ENCODE data around the gene EPB41L4A.

The EPB41L4A gene

DNA sequence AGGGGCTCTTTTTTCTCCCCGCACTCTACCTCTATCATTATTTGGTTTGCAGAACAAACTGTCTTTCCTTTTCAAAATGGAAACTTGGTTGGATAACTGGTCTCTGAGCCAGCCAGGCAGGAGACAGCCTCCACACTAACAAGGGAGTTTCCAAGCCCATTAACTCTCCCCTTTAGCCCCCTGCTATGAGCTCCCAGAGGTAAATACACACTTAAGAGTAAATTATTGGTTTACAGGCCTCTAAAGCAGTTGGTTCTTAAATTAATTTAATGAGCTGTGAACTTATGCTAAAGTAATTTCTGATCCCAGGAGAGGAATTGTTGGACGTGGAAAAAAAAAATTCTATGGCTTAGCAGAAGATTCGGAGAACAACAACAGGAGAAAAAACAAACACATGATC, 30.3 kb downstream of the EPB41L4A start:
- Mint-ChIP-seq H3K9me3 (no peaks in the 10 kb centered on the region), H3K27me3 (peaks cover 32% of the 10 kb centered on the region), H3K36me3 (ENCODE audit: insufficient read depth) (no peaks in the 10 kb centered on the region), H3K4me3 (no peak overlapping the region), H3K27ac (ENCODE audit: low read depth) (no peak overlapping the region), H3K4me1 (no peaks in the 10 kb centered on the region)
- ATAC-seq (replicated peaks; ENCODE audit: extremely low read depth, poor library complexity, severe bottlenecking) = no peak
- DNase-seq (ENCODE audit: low spot score in 2 of 2) = no peak

- H3K4me1 Mint-ChIP-seq = no peaks in the 10 kb centered on the region
- no peak overlapping the region for H3K4me3 Mint-ChIP-seq
- H3K27ac Mint-ChIP-seq (ENCODE audit: low read depth) = no peak overlapping the region
- H3K9me3 Mint-ChIP-seq = no peaks in the 10 kb centered on the region
- DNase-seq (ENCODE audit: low spot score in 2 of 2) = no peak
- no peak for ATAC-seq (replicated peaks; ENCODE audit: extremely low read depth, poor library complexity, severe bottlenecking)
- H3K27me3 Mint-ChIP-seq = peaks cover 32% of the 10 kb centered on the region
- no peaks in the 10 kb centered on the region for H3K36me3 Mint-ChIP-seq (ENCODE audit: insufficient read depth)
Observed at GRCh38 chr5:112388074-112388473, 31.0 kb downstream of the EPB41L4A start.

DNA sequence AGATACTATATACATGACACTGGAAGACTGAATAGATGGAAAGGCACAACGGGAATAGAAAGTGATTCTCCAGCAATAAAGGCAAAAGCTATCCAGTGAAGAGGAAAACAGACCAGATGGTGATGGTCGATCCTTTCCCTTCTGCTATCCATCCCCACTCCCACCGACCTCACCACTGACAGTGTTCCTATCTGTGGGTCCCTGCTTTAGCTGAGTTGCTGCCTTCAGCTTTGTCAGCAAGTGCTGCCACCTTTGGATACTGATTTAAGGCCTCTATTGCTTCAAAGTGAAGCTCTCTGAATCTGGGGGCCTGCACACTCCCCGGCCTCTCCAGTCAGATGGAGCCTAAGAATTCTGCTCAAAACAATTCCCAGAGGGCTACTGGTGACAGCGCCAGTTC, 32.3 kb downstream of the EPB41L4A start:
- ATAC-seq (replicated peaks; ENCODE audit: extremely low read depth, poor library complexity, severe bottlenecking) (no peak), DNase-seq (ENCODE audit: low spot score in 2 of 2) (no peak)
- Mint-ChIP-seq H3K27me3 (peaks cover 26% of the 10 kb centered on the region), H3K4me3 (no peak overlapping the region), H3K27ac (ENCODE audit: low read depth) (no peak overlapping the region), H3K4me1 (no peaks in the 10 kb centered on the region), H3K36me3 (ENCODE audit: insufficient read depth) (no peaks in the 10 kb centered on the region), H3K9me3 (no peaks in the 10 kb centered on the region)

GRCh38 chr5:112385969-112386368, 33.1 kb downstream of the EPB41L4A start:
- Mint-ChIP-seq H3K4me1 (no peaks in the 10 kb centered on the region), H3K27ac (ENCODE audit: low read depth) (no peak overlapping the region), H3K27me3 (peaks cover 26% of the 10 kb centered on the region), H3K9me3 (no peaks in the 10 kb centered on the region), H3K4me3 (no peak overlapping the region), H3K36me3 (ENCODE audit: insufficient read depth) (no peaks in the 10 kb centered on the region)
- no peak for DNase-seq (ENCODE audit: low spot score in 2 of 2)
- no peak for ATAC-seq (replicated peaks; ENCODE audit: extremely low read depth, poor library complexity, severe bottlenecking)

DNA sequence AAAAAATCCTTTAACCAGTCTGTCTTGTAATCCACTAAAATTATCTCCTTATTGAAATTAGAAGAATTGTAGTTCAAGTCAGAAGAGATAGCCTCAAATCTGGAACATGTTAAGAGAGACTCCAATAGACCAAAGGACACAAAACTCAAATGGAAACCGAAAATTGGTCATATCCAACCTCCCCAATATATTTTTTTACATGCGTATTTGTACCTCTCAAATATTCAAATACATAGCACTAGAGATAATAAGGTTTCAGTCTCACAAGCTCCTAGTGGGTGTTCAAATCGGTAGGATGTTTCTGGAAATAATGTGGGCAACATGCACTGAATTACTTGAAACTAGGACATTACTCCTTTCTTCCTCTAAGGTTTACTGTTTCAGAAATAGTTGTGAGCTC, 33.5 kb downstream of the EPB41L4A start:
- no peak for DNase-seq (ENCODE audit: low spot score in 2 of 2)
- Mint-ChIP-seq H3K4me3 (no peak overlapping the region), H3K9me3 (no peaks in the 10 kb centered on the region), H3K4me1 (no peaks in the 10 kb centered on the region), H3K27me3 (peaks cover 26% of the 10 kb centered on the region), H3K27ac (ENCODE audit: low read depth) (no peak overlapping the region), H3K36me3 (ENCODE audit: insufficient read depth) (no peaks in the 10 kb centered on the region)
- ATAC-seq (replicated peaks; ENCODE audit: extremely low read depth, poor library complexity, severe bottlenecking) = no peak

GRCh38 chr5:112384523-112384922, 34.6 kb downstream of the EPB41L4A start:
- Mint-ChIP-seq H3K36me3 (ENCODE audit: insufficient read depth) (no peaks in the 10 kb centered on the region), H3K4me1 (no peaks in the 10 kb centered on the region), H3K9me3 (no peaks in the 10 kb centered on the region)

DNA sequence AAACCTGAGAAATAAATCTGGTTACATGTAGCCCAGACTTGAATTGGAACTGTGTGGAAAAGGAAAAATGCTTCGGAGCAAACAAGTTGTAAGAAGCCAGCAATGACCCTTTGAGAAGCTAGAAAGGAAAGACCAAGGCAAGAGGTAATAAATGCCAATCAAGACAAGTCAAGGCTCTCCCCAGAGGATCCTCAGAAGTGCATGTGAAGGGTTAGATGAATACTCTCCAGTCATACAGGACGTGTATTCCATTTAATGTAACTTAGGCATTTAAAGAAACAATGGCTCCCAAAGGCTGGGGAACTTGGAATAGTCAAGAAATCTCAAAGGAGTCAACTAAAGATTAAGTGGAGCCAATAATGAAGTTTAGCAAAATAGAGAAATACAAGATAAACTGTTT, 36.2 kb downstream of the EPB41L4A start:
- Mint-ChIP-seq H3K27me3 (peaks cover 21% of the 10 kb centered on the region), H3K9me3 (no peaks in the 10 kb centered on the region), H3K36me3 (ENCODE audit: insufficient read depth) (no peaks in the 10 kb centered on the region), H3K4me1 (no peaks in the 10 kb centered on the region), H3K4me3 (no peak overlapping the region), H3K27ac (ENCODE audit: low read depth) (no peak overlapping the region)
- ATAC-seq (replicated peaks; ENCODE audit: extremely low read depth, poor library complexity, severe bottlenecking) = no peak
- no peak for DNase-seq (ENCODE audit: low spot score in 2 of 2)

More at GRCh38 chr5:112384523-112384922, 34.6 kb downstream of the EPB41L4A start:
- no peak for ATAC-seq (replicated peaks; ENCODE audit: extremely low read depth, poor library complexity, severe bottlenecking)
- Mint-ChIP-seq H3K4me3 (no peak overlapping the region), H3K27me3 (peaks cover 20% of the 10 kb centered on the region), H3K27ac (ENCODE audit: low read depth) (no peak overlapping the region)
- no peak for DNase-seq (ENCODE audit: low spot score in 2 of 2)

DNA sequence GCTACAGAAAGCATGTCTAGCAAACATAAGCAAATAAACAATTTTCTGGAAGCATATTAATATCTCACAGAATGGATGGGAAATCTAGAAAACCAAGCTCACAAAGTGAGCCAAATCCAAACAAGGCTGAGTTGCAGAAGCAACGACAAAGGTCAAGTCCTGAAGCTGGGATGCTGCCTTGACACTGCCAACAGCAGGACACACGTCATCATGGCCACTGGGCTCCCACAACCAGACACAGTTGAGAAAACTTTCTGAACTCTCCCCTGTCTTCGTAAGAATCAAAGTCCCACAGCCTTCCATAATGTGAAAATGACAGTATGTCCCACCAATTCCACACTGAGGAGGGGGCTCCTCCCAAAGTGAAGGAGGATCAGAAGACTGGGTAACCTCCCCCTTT, 37.6 kb downstream of the EPB41L4A start:
- H3K4me3 Mint-ChIP-seq = no peak overlapping the region
- no peak for ATAC-seq (replicated peaks; ENCODE audit: extremely low read depth, poor library complexity, severe bottlenecking)
- peaks cover 28% of the 10 kb centered on the region for H3K27me3 Mint-ChIP-seq
- H3K4me1 Mint-ChIP-seq = no peaks in the 10 kb centered on the region
- no peak overlapping the region for H3K27ac Mint-ChIP-seq (ENCODE audit: low read depth)
- no peaks in the 10 kb centered on the region for H3K9me3 Mint-ChIP-seq
- H3K36me3 Mint-ChIP-seq (ENCODE audit: insufficient read depth) = no peaks in the 10 kb centered on the region
- DNase-seq (ENCODE audit: low spot score in 2 of 2) = no peak

- no peak for DNase-seq (ENCODE audit: low spot score in 2 of 2)
- H3K9me3 Mint-ChIP-seq = no peaks in the 10 kb centered on the region
- no peak overlapping the region for H3K4me3 Mint-ChIP-seq
- H3K27ac Mint-ChIP-seq (ENCODE audit: low read depth) = no peak overlapping the region
- H3K27me3 Mint-ChIP-seq = peaks cover 38% of the 10 kb centered on the region
- no peak for ATAC-seq (replicated peaks; ENCODE audit: extremely low read depth, poor library complexity, severe bottlenecking)
- no peaks in the 10 kb centered on the region for H3K36me3 Mint-ChIP-seq (ENCODE audit: insufficient read depth)
- no peaks in the 10 kb centered on the region for H3K4me1 Mint-ChIP-seq
Observed at GRCh38 chr5:112379542-112380325, 39.3 kb downstream of the EPB41L4A start.

DNA sequence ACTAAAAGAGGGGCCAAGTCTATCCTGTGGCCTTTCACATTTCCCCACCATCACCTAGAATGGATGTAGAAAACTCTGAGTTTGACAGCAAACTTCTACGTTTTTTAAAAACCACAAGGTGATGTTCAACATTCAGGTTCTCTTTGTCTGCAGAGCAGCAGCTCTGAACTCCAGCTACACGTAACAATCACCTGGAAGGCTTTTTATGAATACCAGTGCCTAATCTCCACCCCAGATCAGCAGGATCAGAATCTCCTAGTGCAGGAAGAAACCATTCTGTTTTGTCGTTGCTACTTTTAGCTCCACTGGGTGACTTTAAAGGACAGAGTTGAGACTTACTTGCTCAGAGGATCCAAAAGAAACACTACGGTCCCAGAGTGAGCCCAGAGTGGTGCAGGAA, 44.3 kb downstream of the EPB41L4A start:
- H3K27ac Mint-ChIP-seq (ENCODE audit: low read depth) = no peak overlapping the region
- H3K27me3 Mint-ChIP-seq = peaks cover 39% of the 10 kb centered on the region
- no peak for ATAC-seq (replicated peaks; ENCODE audit: extremely low read depth, poor library complexity, severe bottlenecking)

DNA sequence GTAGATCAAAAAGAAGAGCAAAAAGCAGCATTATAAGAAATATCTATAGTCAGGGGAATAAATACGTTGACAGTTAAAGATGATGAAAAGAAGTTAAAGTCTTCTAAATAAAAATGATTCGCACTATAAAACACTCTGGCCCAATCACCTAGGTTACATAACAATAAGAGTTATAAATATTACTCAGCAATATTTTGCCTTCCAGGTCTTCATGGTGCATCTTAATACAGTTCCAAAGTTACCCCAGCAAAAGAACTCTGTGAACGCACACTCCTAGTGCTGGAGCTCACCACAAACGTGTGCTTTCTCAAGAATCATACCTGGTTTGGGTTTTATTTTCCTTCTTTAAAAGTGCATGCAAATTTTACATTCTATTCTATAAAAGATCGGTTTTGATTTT, 44.7 kb downstream of the EPB41L4A start:
- Mint-ChIP-seq H3K9me3 (no peaks in the 10 kb centered on the region), H3K4me3 (no peak overlapping the region), H3K27ac (ENCODE audit: low read depth) (no peak overlapping the region), H3K36me3 (ENCODE audit: insufficient read depth) (no peaks in the 10 kb centered on the region), H3K4me1 (no peaks in the 10 kb centered on the region), H3K27me3 (peaks cover 39% of the 10 kb centered on the region)
- ATAC-seq (replicated peaks; ENCODE audit: extremely low read depth, poor library complexity, severe bottlenecking) = no peak
- no peak for DNase-seq (ENCODE audit: low spot score in 2 of 2)

More for the DNA sequence above, 44.3 kb downstream of the EPB41L4A start:
- no peaks in the 10 kb centered on the region for H3K9me3 Mint-ChIP-seq
- no peaks in the 10 kb centered on the region for H3K4me1 Mint-ChIP-seq
- H3K36me3 Mint-ChIP-seq (ENCODE audit: insufficient read depth) = no peaks in the 10 kb centered on the region
- DNase-seq (ENCODE audit: low spot score in 2 of 2) = no peak
- H3K4me3 Mint-ChIP-seq = no peak overlapping the region

DNA sequence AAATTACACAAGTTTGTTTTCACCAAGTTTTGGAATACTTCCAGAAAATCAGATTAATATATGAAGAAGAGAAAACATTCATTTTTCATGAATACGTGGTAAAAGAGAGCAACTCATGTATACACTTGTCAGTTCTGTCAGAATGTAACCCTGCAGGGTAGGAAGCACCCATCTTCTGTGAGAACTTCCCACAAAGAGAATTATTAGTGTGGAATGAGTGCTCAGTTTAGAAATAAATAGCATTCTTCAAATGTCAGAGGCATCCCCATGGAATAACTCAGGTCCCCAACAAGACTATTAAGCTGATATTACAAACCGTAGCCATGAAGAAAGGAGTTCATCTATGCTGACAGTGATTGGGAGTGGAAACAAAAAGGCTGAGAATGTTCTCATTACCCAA, 45.2 kb downstream of the EPB41L4A start:
- Mint-ChIP-seq H3K27ac (ENCODE audit: low read depth) (no peak overlapping the region), H3K27me3 (peaks cover 39% of the 10 kb centered on the region), H3K36me3 (ENCODE audit: insufficient read depth) (no peaks in the 10 kb centered on the region), H3K4me3 (no peak overlapping the region), H3K4me1 (no peaks in the 10 kb centered on the region), H3K9me3 (no peaks in the 10 kb centered on the region)
- no peak for DNase-seq (ENCODE audit: low spot score in 2 of 2)
- no peak for ATAC-seq (replicated peaks; ENCODE audit: extremely low read depth, poor library complexity, severe bottlenecking)

DNA sequence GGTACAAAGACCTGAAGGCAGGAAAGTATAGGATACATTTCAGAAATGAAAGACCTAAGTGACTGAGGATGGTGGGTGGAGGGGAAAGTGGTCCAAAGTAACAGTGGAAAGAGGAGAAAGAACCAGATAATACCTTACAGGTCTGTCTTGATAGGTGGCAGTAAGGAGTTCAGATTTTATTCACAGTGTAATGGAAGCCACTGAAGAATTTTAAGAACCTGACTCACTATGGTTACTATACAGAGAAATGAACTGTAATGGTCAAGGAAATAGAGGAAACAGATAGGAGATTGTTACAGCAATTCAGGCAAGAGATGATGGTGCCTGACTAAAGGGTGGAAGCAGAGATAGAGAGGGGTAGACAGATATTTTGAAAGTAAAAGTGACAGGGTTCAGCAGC, 46.5 kb downstream of the EPB41L4A start:
- no peak for ATAC-seq (replicated peaks; ENCODE audit: extremely low read depth, poor library complexity, severe bottlenecking)
- no peak overlapping the region for H3K27ac Mint-ChIP-seq (ENCODE audit: low read depth)
- peaks cover 33% of the 10 kb centered on the region for H3K27me3 Mint-ChIP-seq
- H3K4me1 Mint-ChIP-seq = no peaks in the 10 kb centered on the region
- no peak for DNase-seq (ENCODE audit: low spot score in 2 of 2)
- no peak overlapping the region for H3K4me3 Mint-ChIP-seq
- no peaks in the 10 kb centered on the region for H3K36me3 Mint-ChIP-seq (ENCODE audit: insufficient read depth)
- H3K9me3 Mint-ChIP-seq = no peaks in the 10 kb centered on the region

Data from central memory CD8-positive, alpha-beta T cell (primary cell).